ENCODE results near the gene ALK.

ALK gene

GRCh38 chr2:29580223-29580622 is 341.2 kb downstream of the ALK start:
- no peak overlapping the region for H3K9ac ChIP-seq (ENCODE audit: low read depth, low read length)
- H4K20me1 ChIP-seq (ENCODE audit: insufficient read depth, low read length) = no peaks in the 10 kb centered on the region
- H3K27me3 ChIP-seq (ENCODE audit: insufficient read depth, low read length, poor library complexity) = peaks cover 2% of the 10 kb centered on the region
- no peaks in the 10 kb centered on the region for H3K79me2 ChIP-seq (ENCODE audit: insufficient read depth, low read length)
- H3K4me1 ChIP-seq (ENCODE audit: insufficient read depth, low read length) = no peaks in the 10 kb centered on the region
- H3K4me2 ChIP-seq (ENCODE audit: insufficient read depth, low read length) = no peak overlapping the region
- no peak for ATAC-seq (ENCODE audit: insufficient read depth, low read depth)
- H3K4me3 ChIP-seq (ENCODE audit: low read depth in 1 of 2, low read length in 2 of 2) = no peak overlapping the region
- no peak overlapping the region for H3K27ac ChIP-seq (ENCODE audit: low read length)
- H3K9me3 ChIP-seq (ENCODE audit: insufficient read depth, low read length, severe bottlenecking) = no peaks in the 10 kb centered on the region
- H3K36me3 ChIP-seq (ENCODE audit: insufficient read depth, low read length) = no peaks in the 10 kb centered on the region
- no peak overlapping the region for H2AFZ ChIP-seq (ENCODE audit: low read depth, low read length)
- DNase-seq = no peak
- no peak for TF ChIP-seq CTCF (IDR thresholded peaks at IDR 0.05; ENCODE audit: borderline replicate concordance, extremely low read depth, low read length, poor library complexity, severe bottlenecking)
- no peak for TF ChIP-seq EZH2 (IDR thresholded peaks at IDR 0.05; ENCODE audit: borderline replicate concordance, low read depth, low read length, severe bottlenecking)

DNA sequence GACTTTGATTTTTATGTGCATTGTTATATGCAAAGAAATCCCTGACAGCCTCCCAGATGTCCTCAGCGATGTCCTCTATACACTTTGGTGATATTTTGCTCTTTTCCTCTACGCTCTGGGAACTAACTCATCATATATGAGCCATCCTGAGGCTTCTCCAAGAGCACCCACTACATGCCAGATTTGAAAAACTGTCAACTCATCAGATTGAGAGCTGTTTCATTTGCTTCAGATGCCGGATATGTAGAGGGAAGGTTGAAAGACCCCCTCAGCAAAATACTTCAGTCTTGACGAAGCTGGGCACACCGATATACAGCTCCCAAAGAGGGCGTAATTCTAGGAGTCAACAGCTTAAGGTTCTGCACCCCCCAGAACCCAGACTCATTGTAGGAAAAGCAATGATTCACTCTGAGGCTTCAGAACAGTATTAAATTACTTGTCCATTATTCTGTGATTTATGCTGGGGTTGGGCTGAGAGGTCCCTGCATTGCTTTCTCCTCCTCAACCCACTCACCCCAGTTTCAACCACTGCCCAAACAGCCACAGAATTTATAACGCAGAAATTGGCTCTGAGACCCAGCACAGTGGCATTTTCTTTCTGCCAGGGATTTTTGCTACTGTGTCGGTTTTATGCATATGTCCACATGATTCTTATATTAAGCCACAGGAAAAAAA is 341.8 kb downstream of the ALK start:
- no peaks in the 10 kb centered on the region for H3K4me1 ChIP-seq (ENCODE audit: insufficient read depth, low read length)
- H4K20me1 ChIP-seq (ENCODE audit: insufficient read depth, low read length) = no peaks in the 10 kb centered on the region
- H3K27ac ChIP-seq (ENCODE audit: low read length) = no peak overlapping the region
- no peak overlapping the region for H2AFZ ChIP-seq (ENCODE audit: low read depth, low read length)
- H3K4me3 ChIP-seq (ENCODE audit: low read depth in 1 of 2, low read length in 2 of 2) = no peak overlapping the region
- no peaks in the 10 kb centered on the region for H3K9me3 ChIP-seq (ENCODE audit: insufficient read depth, low read length, severe bottlenecking)
- H3K79me2 ChIP-seq (ENCODE audit: insufficient read depth, low read length) = no peaks in the 10 kb centered on the region
- no peak for ATAC-seq (ENCODE audit: insufficient read depth, low read depth)
- DNase-seq = no peak
- H3K27me3 ChIP-seq (ENCODE audit: insufficient read depth, low read length, poor library complexity) = peaks cover 2% of the 10 kb centered on the region
- H3K4me2 ChIP-seq (ENCODE audit: insufficient read depth, low read length) = no peak overlapping the region
- no peaks in the 10 kb centered on the region for H3K36me3 ChIP-seq (ENCODE audit: insufficient read depth, low read length)
- no peak overlapping the region for H3K9ac ChIP-seq (ENCODE audit: low read depth, low read length)
- TF ChIP-seq CTCF (IDR thresholded peaks at IDR 0.05; ENCODE audit: borderline replicate concordance, extremely low read depth, low read length, poor library complexity, severe bottlenecking) = no peak

DNA sequence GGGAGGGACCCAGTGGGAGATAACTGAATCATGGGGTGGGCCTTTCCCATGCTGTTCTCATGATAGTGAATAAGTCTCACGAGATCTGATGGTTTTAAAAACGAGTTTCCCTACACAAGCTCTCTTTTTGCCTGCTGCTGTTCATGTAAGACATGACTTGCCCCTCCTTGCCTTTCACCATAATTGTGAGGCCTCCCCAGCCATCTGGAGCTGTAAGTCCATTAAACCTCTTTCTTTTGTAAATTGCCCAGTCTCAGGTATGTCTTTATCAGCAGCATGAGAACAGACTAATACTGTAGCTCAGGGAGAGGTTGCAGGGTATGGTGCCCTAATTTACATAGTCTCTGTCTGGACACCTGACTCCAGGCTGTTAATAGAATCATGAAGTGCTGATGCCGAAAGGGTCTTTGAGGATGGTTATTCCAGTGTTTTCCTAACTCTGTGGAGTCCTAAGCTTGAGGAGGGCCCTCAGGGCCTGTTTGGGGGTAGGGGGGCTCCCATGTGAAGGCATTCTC is 343.2 kb downstream of the ALK start:
- Histone ChIP-seq H3K4me2 (ENCODE audit: insufficient read depth, low read length) (no peak overlapping the region), H3K9me3 (ENCODE audit: insufficient read depth, low read length, severe bottlenecking) (no peaks in the 10 kb centered on the region), H3K27ac (ENCODE audit: low read length) (no peak overlapping the region), H3K27me3 (ENCODE audit: insufficient read depth, low read length, poor library complexity) (peaks cover 2% of the 10 kb centered on the region), H4K20me1 (ENCODE audit: insufficient read depth, low read length) (no peaks in the 10 kb centered on the region), H3K4me3 (ENCODE audit: low read depth in 1 of 2, low read length in 2 of 2) (no peak overlapping the region), H3K36me3 (ENCODE audit: insufficient read depth, low read length) (no peaks in the 10 kb centered on the region), H3K4me1 (ENCODE audit: insufficient read depth, low read length) (no peaks in the 10 kb centered on the region), H3K79me2 (ENCODE audit: insufficient read depth, low read length) (no peaks in the 10 kb centered on the region), H3K9ac (ENCODE audit: low read depth, low read length) (no peak overlapping the region), H2AFZ (ENCODE audit: low read depth, low read length) (no peak overlapping the region)
- TF ChIP-seq EZH2 (IDR thresholded peaks at IDR 0.05; ENCODE audit: borderline replicate concordance, low read depth, low read length, severe bottlenecking) (no peak), CTCF (IDR thresholded peaks at IDR 0.05; ENCODE audit: borderline replicate concordance, extremely low read depth, low read length, poor library complexity, severe bottlenecking) (no peak)
- DNase-seq (no peak), ATAC-seq (ENCODE audit: insufficient read depth, low read depth) (no peak)

All from DND-41 (cell line).